ENCODE results near the gene FAAP100.
"Not testable (repeated sequence)": the region's sequence is repeated elsewhere in the genome, so short reads cannot be mapped to it uniquely, and the experiment has no call there.

Gene FAAP100, protein sequence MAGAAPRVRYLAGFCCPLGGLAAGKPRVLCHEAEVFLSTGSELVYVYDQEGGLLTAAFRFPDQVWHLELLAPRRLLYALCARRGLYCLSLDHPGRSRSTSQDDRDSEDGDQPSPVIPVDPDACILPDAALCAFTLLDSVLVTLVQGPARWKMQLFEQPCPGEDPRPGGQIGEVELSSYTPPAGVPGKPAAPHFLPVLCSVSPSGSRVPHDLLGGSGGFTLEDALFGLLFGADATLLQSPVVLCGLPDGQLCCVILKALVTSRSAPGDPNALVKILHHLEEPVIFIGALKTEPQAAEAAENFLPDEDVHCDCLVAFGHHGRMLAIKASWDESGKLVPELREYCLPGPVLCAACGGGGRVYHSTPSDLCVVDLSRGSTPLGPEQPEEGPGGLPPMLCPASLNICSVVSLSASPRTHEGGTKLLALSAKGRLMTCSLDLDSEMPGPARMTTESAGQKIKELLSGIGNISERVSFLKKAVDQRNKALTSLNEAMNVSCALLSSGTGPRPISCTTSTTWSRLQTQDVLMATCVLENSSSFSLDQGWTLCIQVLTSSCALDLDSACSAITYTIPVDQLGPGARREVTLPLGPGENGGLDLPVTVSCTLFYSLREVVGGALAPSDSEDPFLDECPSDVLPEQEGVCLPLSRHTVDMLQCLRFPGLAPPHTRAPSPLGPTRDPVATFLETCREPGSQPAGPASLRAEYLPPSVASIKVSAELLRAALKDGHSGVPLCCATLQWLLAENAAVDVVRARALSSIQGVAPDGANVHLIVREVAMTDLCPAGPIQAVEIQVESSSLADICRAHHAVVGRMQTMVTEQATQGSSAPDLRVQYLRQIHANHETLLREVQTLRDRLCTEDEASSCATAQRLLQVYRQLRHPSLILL

DNA sequence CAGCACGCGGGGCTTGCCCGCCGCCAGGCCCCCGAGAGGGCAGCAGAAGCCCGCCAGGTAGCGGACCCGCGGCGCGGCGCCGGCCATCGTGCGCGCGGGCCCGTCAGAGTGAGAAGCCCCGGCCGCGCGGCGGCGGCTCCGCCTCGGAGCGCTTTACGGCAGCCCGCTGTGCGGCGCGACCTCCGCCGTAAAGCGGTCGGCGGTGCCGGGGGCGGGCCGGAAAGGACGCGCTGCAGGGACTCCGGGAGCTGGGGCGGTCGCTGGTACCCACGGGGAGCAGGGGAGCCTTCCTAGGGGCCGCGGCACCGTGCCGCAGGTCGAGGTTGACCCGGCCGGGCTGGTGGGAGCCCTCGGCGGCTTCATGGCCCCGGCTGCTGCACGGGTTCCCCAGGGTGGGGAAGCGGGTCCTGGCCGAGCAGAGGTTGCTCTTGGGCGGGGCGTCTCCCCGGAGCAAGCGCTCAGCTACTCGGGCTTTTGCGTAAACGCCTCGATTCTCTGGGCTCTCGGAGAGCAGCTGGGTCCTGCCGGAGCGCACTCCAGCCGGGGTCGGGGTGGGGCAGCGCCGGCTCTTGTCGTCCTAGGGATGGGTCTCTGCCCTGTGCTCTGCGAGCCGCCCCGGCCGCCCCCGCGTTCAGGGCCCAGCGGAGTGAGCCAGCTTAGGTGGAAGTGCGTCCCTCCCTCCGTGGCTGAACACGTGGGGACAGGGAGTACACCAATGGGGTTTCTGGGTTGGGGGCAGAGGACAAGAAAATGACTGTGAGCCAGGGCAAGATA lies at the start of gene FAAP100:
TSS of gene FAAP100 (minus strand) at position 110 of the 774 bp plus-strand sequence. CDS start at position 87, 23 bp downstream.
- DNase-seq (ENCODE audit: low read depth in 2 of 2, low spot score in 1 of 2), result peak; percentile 44 to 61

DNA sequence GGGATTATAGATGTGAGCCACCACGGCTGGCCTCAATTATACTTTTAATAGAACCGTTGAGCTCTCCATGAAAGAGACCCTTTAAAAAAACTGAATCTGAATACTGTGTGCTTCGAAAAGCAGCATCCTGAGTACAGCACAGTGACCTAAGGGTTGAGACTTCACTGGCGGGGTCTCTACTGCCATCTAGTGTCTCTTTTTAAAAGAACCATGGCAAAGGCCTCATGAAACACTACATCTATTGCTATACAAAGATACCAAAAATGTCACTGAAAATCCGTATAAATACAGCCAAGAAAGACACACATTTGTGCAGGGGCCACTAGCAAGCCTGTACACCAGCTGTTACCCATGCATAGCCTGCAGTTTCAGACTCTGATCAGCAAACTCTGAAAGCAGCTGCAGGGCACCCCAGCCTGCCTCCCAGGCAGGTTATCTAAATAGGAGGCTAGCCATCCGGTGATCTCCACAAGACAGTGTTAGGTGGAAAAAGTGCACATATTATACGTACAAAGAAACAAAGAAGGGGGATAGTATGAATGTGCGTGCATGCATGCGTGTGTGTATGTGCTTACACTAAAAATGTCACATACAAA lies 49.5 kb upstream of the FAAP100 start:
- peak; percentile 11 to 12 for DNase-seq (ENCODE audit: low read depth in 2 of 2, low spot score in 1 of 2)

DNA sequence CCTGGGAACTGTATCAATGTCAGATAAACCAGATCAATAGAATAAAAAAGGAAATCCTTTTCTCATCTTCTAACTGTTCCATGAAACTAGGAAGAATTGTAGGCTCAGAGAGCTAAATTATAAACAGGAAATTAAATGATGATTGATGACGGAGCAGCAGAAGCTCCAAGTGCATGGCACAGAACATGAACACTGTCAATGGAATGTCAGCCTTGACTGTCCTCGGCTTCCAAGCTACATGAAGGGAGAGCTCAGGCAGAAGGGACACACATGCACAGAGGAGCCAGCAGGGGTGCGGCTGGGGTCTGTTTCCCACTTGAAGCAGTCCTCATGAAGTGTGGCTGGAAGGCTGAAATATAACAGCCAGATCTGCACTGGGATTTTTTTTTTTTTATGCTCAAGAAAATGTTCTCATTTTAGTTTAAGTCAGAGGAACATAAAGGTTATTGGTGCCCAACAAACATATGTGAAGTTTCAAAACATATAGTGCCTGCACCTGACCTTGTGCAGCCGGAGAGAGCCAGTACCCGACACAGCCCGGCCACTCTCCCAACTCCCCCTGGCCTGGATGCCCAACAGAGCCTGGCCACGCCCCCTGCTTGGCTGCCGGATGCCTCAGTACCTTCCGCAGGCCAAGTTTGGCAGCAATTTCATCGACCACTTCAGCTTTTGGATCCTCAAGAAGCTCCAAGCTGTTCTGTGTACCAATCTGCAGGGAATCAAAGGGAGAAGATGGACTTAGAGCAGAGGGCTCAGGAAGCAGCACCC lies 47.8 kb upstream of the FAAP100 start:
- DNase-seq (ENCODE audit: low read depth in 2 of 2, low spot score in 1 of 2), result no peak

DNA sequence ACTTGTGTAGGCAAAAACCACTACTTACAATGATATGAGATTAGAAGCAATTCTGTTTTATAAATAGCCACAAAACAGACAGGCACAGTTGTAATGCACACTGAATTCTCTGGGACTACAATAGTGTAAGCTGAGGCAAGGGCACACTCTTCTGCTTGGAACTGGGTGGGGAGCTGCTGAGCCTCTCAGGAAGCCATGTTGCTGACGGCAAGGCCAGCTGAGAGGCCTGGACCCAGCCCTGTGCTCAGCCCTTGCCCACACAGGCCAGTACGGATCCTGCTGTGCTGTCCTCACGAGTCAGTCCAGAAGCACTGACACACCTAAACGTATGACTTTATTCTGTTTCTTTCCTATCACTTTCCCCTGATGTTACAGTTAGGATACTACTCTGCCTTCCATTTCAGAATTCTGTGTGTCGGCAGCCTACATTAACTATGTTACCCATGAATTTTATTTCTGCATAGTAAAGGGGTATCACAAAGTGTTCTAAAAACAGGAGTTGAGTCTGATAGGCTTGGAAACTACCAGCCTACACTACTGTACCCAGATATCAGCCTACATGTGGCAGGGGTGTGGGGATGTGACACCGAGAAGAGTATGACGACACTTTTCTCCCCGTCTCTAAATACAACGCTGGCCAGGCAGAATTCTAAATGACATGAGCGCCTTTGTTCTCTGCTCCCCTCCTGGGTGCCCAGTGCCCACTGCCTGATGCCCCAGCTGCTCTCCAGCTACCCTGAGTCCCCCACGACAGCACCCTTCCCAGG lies 41.1 kb upstream of the FAAP100 start:
- DNase-seq (ENCODE audit: low read depth in 2 of 2, low spot score in 1 of 2), result no peak

DNA sequence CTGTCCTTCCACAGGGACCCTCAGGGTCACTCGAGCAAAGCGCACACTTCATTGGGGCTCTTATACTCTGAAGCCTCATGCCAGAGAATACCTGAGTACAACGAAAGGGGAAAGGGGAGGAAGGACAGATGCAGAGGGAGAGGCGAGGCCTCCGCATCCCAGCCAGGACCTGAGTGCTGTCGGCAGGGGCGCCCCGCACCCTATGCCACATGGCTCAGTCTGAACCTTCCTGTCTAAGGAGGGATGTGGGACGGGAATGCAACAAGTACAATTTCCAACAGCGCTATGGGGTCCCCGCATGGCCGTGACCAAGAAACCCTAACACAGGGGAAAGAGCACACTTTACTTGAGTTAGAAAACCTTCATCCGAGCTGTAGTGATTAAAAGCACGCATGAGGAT lies 39.8 kb upstream of the FAAP100 start:
- DNase-seq (ENCODE audit: low read depth in 2 of 2, low spot score in 1 of 2), result no peak

DNA sequence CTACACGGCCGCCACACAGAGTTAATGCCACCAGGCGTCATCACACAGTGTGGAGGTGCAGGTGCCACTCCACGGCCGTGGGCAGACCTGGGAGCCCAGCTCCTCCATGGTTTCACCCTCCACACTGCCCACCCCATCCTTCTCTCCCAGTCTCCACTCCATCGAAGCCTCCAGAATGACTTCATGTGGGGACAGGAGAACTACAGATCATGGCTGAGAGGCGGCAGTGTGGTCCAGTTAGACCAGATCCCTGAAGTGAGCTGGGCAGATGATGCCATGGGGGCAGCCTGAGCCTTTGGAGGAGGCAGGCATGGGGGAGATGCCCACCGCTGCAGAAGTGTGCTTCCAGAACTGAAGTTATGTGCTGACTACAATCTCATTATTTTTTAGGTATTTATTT lies 38.0 kb upstream of the FAAP100 start:
- DNase-seq (ENCODE audit: low read depth in 2 of 2, low spot score in 1 of 2), result no peak

DNA sequence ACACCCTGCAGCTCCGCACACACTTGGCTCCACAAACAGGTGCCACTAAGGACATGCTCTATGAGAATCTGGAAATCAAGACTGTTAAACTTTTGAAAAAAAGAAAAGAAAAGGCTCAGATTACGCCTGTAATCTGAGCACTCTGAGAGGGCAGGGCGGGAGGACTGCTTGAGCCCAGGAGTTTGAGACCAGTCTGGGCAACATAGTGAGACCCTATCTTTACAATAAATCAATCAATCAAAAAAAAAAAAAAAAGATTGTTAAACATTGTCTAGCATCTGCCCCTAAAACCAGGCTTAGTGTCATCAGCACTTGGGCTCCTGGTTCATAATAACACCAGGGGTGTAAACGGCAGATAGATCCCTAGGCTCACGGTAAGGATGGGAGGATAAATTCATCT lies 37.5 kb upstream of the FAAP100 start:
- DNase-seq (ENCODE audit: low read depth in 2 of 2, low spot score in 1 of 2), result no peak

DNA sequence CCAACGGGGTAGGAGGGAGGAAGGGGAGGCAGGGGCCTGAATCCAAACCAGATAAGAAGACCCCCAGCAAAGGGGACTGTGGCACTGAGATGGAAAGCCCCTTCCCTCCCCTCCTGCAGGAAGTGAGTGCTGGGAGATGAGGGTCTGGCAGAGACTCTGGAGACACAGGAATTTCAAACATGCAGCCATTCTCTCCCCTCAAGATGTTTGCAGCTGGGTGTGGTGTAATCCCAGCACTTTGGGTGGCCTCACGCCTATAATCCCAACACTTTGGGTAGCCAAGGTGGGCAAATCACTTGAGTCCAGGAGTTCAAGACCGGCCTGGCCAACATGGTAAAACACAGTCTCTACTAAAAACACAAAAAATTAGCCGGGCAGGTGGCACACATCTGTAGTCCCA lies 33.9 kb upstream of the FAAP100 start:
- DNase-seq (ENCODE audit: low read depth in 2 of 2, low spot score in 1 of 2), result no peak

DNA sequence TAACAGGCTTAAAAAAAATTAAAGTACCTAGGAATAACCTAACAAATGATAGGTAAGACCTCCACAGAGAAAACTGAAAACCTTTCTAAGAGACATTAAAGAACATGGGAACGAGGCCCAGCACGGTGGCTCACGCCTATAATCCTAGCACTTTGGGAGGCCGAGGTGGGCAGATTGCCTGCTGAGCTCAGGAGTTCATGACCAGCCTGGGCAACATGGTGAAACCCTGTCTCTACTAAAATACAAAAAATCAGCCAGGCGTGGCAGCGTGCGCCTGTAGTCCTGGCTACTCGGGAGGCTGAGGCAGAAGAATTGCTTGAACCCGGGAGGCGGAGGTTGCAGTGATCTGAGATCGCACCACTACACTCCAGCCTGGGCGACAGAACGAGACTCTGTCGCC lies 32.6 kb upstream of the FAAP100 start:
- not testable (repeated sequence) for DNase-seq (ENCODE audit: low read depth in 2 of 2, low spot score in 1 of 2)

DNA sequence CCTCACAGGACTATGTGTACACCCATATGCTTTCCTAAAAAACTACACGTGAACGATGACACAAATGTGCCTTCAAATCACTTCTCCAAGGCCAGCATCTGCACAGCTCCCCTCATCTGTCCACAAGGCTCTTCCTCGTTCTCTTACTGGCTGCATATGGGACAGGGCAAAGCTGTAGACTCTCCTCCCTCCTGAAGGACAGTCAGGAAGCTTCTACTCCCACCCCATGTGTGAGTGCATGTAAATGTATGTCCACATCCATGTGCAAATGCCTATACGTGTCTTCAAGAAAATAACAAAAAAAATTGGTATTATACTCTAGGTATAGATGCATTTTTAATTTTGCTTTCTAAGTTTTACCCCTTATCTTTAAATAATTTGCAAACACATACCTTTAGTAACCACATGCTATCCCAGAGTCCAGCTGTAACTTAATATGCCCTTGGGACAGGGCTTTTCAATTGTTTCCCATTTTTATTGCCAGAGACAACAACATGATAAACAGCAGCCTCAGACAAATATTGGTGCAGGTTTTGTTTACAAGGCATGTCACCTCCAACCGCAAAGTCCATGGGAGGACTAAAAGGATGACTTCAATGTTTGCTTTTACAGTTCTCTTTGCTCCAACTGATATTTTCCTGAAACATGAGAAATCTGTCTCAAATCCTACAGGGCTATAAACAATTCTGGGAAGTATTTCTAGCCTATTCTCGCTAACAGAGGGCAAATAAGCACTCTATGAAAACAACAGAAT lies 31.6 kb upstream of the FAAP100 start:
- DNase-seq (ENCODE audit: low read depth in 2 of 2, low spot score in 1 of 2), result no peak

DNA sequence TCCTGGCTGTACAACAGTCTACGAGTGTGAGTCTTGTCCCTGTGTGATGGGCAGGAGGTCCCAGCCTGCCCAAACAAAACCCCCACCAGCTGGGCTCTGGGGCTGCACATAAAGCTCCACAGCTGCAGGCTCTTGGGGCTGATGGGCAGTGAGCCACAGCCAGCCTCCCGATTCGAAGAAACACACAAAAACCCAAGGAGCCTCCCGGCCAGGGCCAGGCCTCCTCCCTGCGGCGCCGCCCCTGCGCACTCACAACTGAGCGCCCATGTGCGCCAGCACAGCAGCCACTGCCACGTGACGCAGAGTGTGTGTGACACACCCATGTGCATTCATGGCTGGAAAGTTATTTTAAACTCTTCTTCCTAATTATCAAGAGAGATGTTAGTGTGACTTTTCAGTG lies 30.6 kb upstream of the FAAP100 start:
- no peak for DNase-seq (ENCODE audit: low read depth in 2 of 2, low spot score in 1 of 2)

DNA sequence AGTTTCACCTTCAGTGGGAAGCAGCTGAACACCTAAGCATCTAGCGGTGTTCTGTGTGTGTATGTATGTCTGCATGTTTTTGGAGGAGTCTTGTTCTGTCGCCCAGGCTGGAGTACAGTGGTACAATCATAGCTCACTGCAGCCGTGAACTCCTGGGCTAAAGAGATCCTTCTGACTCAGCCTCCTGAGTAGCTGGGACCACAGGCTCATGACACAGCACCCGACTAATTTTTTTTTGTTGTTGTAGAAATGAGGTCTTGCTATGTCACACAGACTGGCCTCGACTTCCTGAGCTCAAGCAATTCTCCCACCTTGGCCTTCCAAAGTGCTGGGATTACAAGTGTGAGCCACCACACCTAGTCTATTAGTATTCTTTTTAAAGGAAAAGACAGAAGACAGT lies 30.2 kb upstream of the FAAP100 start:
- DNase-seq (ENCODE audit: low read depth in 2 of 2, low spot score in 1 of 2), result no peak

DNA sequence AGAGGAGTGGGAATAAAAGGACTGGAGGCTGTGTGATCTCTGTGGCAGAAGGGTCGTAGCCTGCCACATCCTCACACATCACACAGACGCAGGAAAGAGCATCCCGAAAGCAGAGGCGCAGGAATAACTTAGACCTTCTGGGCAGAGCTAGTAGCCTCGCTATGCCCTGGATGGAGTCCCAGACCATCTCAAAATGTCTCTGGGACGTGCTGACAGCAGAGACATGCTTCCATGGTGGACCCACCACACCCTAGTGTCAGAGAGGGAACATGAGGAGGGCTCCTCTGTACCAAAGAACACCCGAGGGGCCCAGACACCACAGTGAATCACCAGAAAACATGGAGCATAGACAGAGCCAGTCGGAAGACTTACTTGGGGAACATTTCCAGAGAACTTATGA lies 29.6 kb upstream of the FAAP100 start:
- no peak for DNase-seq (ENCODE audit: low read depth in 2 of 2, low spot score in 1 of 2)

DNA sequence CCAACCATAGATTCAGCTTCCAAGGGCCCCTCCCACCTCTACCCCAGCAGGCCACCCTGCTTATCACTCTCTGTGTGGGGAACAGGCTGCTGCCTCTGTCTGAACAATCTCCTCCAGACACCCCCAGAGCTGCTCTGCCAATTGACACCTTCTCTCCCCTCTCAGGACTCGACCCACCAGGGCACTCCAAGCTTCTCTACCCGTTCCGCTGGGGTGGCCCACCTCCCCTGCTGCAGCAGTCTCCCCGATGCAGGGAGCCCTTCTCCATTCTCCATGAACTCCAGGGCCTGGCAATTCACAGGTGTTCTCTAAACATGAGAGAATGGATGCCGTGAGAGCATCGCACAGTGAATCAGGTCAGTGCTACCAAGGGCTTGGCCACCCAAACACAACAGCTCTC lies 28.3 kb upstream of the FAAP100 start:
- no peak for DNase-seq (ENCODE audit: low read depth in 2 of 2, low spot score in 1 of 2)

DNA sequence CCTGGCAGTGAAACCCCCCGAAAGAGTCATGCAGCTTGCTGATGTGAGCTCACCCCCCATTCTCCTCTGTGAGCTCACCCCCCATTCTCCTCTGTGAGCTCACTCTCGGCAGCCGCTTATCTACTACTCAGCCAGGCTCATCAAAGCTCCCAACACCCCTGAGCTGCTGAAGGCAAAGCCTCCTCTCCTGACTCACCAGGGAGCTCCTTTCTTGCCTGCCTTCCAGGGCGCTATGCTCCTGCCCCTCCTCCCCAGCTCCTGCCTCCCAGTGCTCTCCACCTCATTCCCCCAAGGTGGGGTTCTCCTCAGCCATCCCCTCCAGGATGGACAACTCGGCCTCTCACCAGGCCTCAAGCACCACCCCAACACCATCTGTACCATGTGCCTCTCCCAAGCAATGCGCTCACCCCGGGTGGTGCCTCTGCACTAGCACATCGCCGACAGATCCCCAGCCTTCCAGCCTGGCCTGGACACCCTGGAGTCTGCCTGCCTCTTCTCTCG lies 27.7 kb upstream of the FAAP100 start:
- no peak for DNase-seq (ENCODE audit: low read depth in 2 of 2, low spot score in 1 of 2)

DNA sequence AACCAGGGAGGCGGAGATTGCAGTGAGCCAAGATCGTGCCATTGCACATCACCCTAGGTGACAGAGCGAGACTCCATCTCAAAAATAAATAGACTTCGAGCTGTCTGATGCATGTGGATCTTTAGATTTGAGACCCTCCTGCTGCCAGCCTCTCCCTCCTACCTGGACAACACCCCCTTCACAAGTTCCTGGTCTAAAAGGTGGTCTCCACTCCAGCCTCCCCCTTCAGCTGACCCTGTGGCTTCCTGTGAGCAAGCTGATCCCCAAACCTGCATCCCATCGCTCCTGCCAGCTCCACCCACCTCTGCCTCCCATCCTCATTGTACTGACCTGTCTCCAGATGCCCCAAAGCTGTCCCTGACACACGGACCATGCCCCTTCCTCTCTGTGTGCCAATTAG lies 27.1 kb upstream of the FAAP100 start:
- no peak for DNase-seq (ENCODE audit: low read depth in 2 of 2, low spot score in 1 of 2)

DNA sequence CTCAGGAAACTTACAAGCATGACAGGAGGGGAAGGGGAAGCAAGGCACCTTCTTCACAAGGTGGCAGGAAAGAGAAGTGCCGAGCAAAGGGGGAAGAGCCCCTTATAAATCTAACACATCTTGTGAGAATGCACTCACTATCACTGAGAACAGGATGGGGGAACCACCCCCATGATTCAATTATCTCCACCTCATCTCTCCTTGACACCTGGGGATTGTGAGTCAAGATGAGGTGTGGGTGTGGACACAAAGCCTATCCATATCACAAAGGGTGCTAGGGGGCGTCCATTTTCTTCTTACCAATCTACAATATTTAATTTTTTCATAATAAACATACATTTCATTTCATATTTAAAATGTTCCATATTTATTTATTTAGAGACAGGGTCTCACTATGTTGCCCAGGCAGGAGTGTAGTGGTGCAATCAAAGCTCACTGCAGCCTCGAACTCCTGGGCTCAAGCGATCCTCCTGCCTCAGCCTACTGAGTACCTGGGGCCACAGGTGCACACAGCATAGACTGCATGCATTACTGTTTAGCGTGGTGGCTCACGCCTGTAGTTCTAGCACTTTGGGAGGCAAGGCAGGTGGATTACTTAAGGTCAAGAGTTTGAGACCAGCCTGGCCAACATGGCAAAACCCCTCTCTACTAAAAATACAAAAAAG lies 26.5 kb upstream of the FAAP100 start:
- DNase-seq (ENCODE audit: low read depth in 2 of 2, low spot score in 1 of 2), result no peak

DNA sequence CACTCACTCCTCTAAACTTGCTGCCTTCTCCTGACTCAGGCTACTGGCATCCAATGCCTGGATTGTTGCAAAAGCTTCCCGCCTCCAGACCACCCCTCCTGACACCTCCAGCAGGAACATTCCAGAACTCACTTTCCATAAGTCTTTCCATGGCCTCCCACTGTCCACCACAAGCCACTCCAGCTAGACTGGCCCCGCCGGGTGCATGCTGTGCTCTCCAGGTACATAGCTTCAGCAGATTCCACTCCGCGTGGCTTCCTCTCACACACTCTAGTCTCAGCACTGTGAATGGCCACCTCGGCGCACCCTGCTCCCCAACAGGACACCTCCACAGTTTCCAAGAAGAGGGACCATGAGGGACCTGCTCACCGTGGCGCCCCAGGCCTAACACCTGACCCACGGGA lies 25.9 kb upstream of the FAAP100 start:
- DNase-seq (ENCODE audit: low read depth in 2 of 2, low spot score in 1 of 2), result no peak

Measured in stimulated activated CD8-positive, alpha-beta memory T cell treated with anti-CD3 and anti-CD28 coated beads, Interleukin-4, amount 100 ng/mL, for 4 hours (primary cell).